Tibial nerve (tissue), 4 donors: ENCODE results near the gene NKX6-2. TPM values are rescaled to one million over a fixed set of nuclear protein-coding genes. Genes with fewer than 3 reads are reported as not detected.
"Not testable (repeated sequence)": the region's sequence is repeated elsewhere in the genome, so short reads cannot be mapped to it uniquely, and the experiment has no call there.

Experiments
- DNase-seq, 2 donors: peaks; one replicate each; pipeline ENCODE4 v3.0.0-alpha.2; 2019; ENCODE audit warnings: low spot score in 2 of 2
- H3K27ac ChIP-seq, 4 donors: fragments of 200-600 bp; sonication (generic) in 3 of 4; one replicate each; pipeline ENCODE4 v1.5.1; 2017 to 2019; ENCODE audit warnings: mild to moderate bottlenecking in 1 of 4
- H3K27me3 ChIP-seq, 2 donors: fragments of 200-600 bp; sonication (generic) in 1 of 2; one replicate each; pipeline versions ENCODE4 v1.5.1 to v1.6.0; 2017 to 2019
- H3K36me3 ChIP-seq, 3 donors: fragments of 200-600 bp; sonication (generic); one replicate each; pipeline ENCODE4 v1.5.1; 2018 to 2019
- H3K4me1 ChIP-seq, 4 donors: fragments of 200-600 bp; sonication (generic) in 3 of 4; one replicate each; pipeline ENCODE4 v1.5.1; 2017 to 2019
- H3K4me3 ChIP-seq, 4 donors: fragments of 200-600 bp; sonication (generic) in 3 of 4; one replicate each; pipeline ENCODE4 v1.5.1; 2017 to 2019; ENCODE audit warnings: mild to moderate bottlenecking in 1 of 4, moderate library complexity in 1 of 4
- H3K9me3 ChIP-seq, 4 donors: fragments of 200-600 bp; sonication (generic) in 3 of 4; one replicate each; pipeline ENCODE4 v1.5.1; 2017 to 2019
- CTCF ChIP-seq, 5 experiments: fragments of 200-600 bp in 3 of 5; fragments of 450-650 bp in 2 of 5; sonication (generic) in 3 of 5; IDR thresholded peaks; one replicate each; pipeline ENCODE4 v1.5.1; 2016 to 2019; ENCODE audit warnings: antibody characterized with exemption in 5 of 5, mild to moderate bottlenecking in 3 of 5, moderate library complexity in 2 of 5
- EP300 ChIP-seq, 2 donors: sonication (generic); formaldehyde crosslinking; IDR thresholded peaks; one replicate each; pipeline ENCODE4 v1.6.1; 2017; ENCODE audit warnings: antibody characterized with exemption in 2 of 2, mild to moderate bottlenecking in 1 of 2
- POLR2A ChIP-seq, 2 donors: fragments of 450-650 bp; IDR thresholded peaks; one replicate each; pipeline ENCODE4 v1.6.1; 2017; ENCODE audit warnings: antibody characterized with exemption in 2 of 2, mild to moderate bottlenecking in 2 of 2, moderate library complexity in 2 of 2
- WGBS, 2 donors: methylation state at CpG; one replicate each; pipeline ENCODE4 v1.1.5; 2018; 5-methylcytosine and 5-hydroxymethylcytosine counted together
- total RNA-seq, 4 donors: library from RNA; depleted of rRNA; stranded (reverse); fragments of >200 nt; gene quantifications; one replicate each; pipeline ENCODE4 v1.1.0, GENCODE V29; 2016

The NKX6-2 gene
- total RNA-seq, 4 donors from 2014 or later = 0.20 to 10.3 (median 2.5) TPM

- peaks cover 0 to 37% (median 22%) of the 10 kb centered on the region in 4 donors for H3K4me1 ChIP-seq
- H3K36me3 ChIP-seq = peaks cover 0 to 25% (median 0%) of the 10 kb centered on the region in 3 donors
- DNase-seq = no peak
- peak overlapping the region in 2 of 4 donors; percentile 22 to 53 for H3K27ac ChIP-seq
- no peak overlapping the region for H3K4me3 ChIP-seq
- TF ChIP-seq EP300 (IDR thresholded peaks at IDR 0.05) (no peak), CTCF (IDR thresholded peaks at IDR 0.05) (no peak), POLR2A (IDR thresholded peaks at IDR 0.05) (no peak)
- WGBS, 2 donors = 76 to 83% methylated on average over 14 to 16 of the region's 18 CpGs
- no peaks in the 10 kb centered on the region for H3K9me3 ChIP-seq
- no peaks in the 10 kb centered on the region for H3K27me3 ChIP-seq
These were observed 41.9 kb downstream of the NKX6-2 start for GRCh38 chr10:132743925-132744490.

- Histone ChIP-seq H3K27ac (peak overlapping the region in 2 of 4 donors; percentile 22 to 53), H3K36me3 (peaks cover 0 to 20% (median 0%) of the 10 kb centered on the region in 3 donors), H3K4me1 (peaks cover 0 to 42% (median 26%) of the 10 kb centered on the region in 4 donors)
- not testable (repeated sequence) for H3K4me3 ChIP-seq, H3K27me3 ChIP-seq, H3K9me3 ChIP-seq
- peak in 1 of 2 donors; percentile 57 for TF ChIP-seq EP300 (IDR thresholded peaks at IDR 0.05)
- peak in 1 of 2 donors; percentile 29 for DNase-seq
- WGBS, 2 donors = 29 to 35% methylated on average over 12 to 21 of the region's 30 CpGs
These were observed 42.6 kb downstream of the NKX6-2 start for GRCh38 chr10:132743196-132743924.

- no peak for DNase-seq
- no peaks in the 10 kb centered on the region for H3K27me3 ChIP-seq
- 55 to 68% methylated on average over 12 of the region's 12 CpGs for WGBS, 2 donors
- TF ChIP-seq CTCF (IDR thresholded peaks at IDR 0.05) = no peak
- no peak overlapping the region for H3K4me3 ChIP-seq
- peak overlapping the region in 2 of 4 donors; percentile 21 to 53 for H3K27ac ChIP-seq
- peaks cover 0 to 15% (median 0%) of the 10 kb centered on the region in 3 donors for H3K36me3 ChIP-seq
- H3K9me3 ChIP-seq = no peaks in the 10 kb centered on the region
- peaks cover 0 to 46% (median 26%) of the 10 kb centered on the region in 4 donors for H3K4me1 ChIP-seq
These were observed 43.1 kb downstream of the NKX6-2 start for GRCh38 chr10:132742837-132743194.

GRCh38 chr10:132742167-132742836, 43.6 kb downstream of the NKX6-2 start:
- H3K36me3 ChIP-seq = peaks cover 0 to 15% (median 0%) of the 10 kb centered on the region in 3 donors
- TF ChIP-seq POLR2A (IDR thresholded peaks at IDR 0.05) (no peak), EP300 (IDR thresholded peaks at IDR 0.05) (no peak), CTCF (IDR thresholded peaks at IDR 0.05) (no peak)
- no peaks in the 10 kb centered on the region for H3K27me3 ChIP-seq
- peaks cover 0 to 49% (median 28%) of the 10 kb centered on the region in 4 donors for H3K4me1 ChIP-seq
- no peak overlapping the region for H3K4me3 ChIP-seq
- no peak for DNase-seq
- H3K27ac ChIP-seq = peak overlapping the region in 1 of 4 donors; percentile 20
- no peaks in the 10 kb centered on the region for H3K9me3 ChIP-seq
- 88 to 91% methylated on average over 26 to 27 of the region's 27 CpGs for WGBS, 2 donors

- Histone ChIP-seq H3K9me3 (no peaks in the 10 kb centered on the region), H3K4me1 (peaks cover 0 to 58% (median 40%) of the 10 kb centered on the region in 4 donors), H3K27me3 (no peaks in the 10 kb centered on the region), H3K4me3 (no peak overlapping the region), H3K27ac (peak overlapping the region in 2 of 4 donors; percentile 33 to 42), H3K36me3 (peaks cover 0 to 26% (median 0%) of the 10 kb centered on the region in 3 donors)
- WGBS, 2 donors = 80 to 87% methylated on average over 6 of the region's 6 CpGs
- TF ChIP-seq CTCF (IDR thresholded peaks at IDR 0.05) (no peak), EP300 (IDR thresholded peaks at IDR 0.05) (no peak)
- DNase-seq = no peak
These were observed 45.4 kb downstream of the NKX6-2 start for GRCh38 chr10:132740588-132740987.
